ENCODE results near the gene SPTBN4. TPM values are rescaled to one million over a fixed set of nuclear protein-coding genes. Genes with fewer than 3 reads are reported as not detected.
"Not testable (repeated sequence)": the region's sequence is repeated elsewhere in the genome, so short reads cannot be mapped to it uniquely, and the experiment has no call there.

SPTBN4 gene
- total RNA-seq, 4 donors from 2014 or later: 0.30 to 1.2 (median 0.71) TPM

DNA sequence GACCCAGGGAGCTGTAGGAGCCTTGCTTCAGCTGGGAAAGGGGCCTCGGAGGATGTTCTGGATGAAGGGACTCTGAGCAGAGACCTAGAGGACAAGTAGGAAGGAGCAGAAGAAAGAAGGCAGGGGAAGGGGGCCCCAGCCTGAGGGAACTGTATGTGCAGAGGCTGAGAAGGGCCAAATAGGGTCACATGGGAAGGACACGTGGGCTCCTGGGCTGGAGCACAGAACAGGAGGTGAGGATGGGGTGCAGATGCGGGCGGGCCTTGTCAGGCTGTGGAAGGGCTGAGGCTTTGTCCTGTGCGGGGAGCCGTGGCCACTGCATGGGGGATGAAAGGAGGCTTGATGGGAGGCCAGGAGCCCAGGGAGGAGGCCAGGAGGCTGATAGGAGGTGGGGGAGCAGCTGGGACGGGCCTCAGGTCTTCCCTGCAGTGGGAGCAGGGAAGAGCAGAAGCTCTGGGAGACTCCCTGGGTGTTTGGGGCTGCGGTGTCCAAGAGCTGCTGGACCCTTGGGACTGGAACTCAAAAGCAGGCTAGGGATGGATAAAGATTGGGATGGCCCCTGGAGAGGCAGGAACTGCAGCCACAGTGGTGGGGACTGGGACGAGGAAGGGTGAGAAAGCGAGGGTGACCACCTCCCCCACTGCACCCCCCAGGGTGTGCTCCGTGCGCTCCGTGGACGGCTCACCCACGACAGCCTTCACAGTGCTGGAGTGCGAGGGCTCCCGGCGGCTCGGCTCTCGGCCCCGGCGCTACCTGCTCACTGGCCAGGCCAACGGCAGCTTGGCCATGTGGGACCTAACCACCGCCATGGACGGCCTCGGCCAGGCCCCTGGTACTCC, 123.0 kb downstream of the SPTBN4 start:
- Histone ChIP-seq H3K4me1 (peaks cover 2% of the 10 kb centered on the region), H3K27ac (no peak overlapping the region), H3K9me3 (no peaks in the 10 kb centered on the region), H3K4me3 (no peak overlapping the region), H3K36me3 (peaks cover 17% of the 10 kb centered on the region), H3K27me3 (no peaks in the 10 kb centered on the region)
- no peak for DNase-seq (ENCODE audit: low spot score in 2 of 2)
- no peak for TF ChIP-seq EP300 (IDR thresholded peaks at IDR 0.05)
- TF ChIP-seq POLR2A (IDR thresholded peaks at IDR 0.05): no peak
- TF ChIP-seq, protein P1, sequence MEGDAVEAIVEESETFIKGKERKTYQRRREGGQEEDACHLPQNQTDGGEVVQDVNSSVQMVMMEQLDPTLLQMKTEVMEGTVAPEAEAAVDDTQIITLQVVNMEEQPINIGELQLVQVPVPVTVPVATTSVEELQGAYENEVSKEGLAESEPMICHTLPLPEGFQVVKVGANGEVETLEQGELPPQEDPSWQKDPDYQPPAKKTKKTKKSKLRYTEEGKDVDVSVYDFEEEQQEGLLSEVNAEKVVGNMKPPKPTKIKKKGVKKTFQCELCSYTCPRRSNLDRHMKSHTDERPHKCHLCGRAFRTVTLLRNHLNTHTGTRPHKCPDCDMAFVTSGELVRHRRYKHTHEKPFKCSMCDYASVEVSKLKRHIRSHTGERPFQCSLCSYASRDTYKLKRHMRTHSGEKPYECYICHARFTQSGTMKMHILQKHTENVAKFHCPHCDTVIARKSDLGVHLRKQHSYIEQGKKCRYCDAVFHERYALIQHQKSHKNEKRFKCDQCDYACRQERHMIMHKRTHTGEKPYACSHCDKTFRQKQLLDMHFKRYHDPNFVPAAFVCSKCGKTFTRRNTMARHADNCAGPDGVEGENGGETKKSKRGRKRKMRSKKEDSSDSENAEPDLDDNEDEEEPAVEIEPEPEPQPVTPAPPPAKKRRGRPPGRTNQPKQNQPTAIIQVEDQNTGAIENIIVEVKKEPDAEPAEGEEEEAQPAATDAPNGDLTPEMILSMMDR (IDR thresholded peaks at IDR 0.05): no peak
- no peak for TF ChIP-seq POLR2AphosphoS5 (IDR thresholded peaks at IDR 0.05)
- WGBS: 87% methylated on average over 26 of the region's 26 CpGs

DNA sequence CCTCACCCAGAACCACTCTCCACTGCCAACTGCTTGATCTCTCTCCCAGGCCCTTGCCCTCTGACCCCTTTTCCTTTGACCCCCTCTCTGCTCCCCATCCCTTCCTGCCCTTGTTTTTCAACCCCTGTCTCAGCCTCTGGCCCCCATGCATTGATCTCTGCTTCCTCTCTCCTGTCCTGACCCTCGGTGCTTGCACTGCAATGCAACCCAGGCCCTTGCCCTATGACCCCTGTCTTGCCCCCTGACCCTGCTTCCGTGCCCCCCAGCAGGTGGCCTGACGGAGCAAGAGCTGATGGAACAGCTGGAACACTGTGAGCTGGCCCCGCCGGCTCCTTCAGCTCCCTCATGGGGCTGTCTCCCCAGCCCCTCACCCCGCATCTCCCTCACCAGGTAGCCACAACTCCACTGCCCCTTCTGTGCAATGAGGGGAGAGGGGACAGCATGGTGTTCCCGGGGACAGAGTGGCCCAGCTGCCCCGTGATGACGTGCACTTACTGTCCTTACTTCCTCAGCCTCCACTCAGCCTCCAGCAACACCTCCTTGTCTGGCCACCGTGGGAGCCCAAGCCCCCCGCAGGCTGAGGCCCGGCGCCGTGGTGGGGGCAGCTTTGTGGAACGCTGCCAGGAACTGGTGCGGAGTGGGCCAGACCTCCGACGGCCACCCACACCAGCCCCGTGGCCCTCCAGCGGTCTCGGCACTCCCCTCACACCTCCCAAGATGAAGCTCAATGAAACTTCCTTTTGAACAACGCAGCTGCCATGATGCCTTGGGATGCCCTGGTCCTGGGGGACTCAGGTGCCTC, 123.9 kb downstream of the SPTBN4 start:
- no peak overlapping the region for H3K27ac ChIP-seq
- 88% methylated on average over 21 of the region's 22 CpGs for WGBS
- H3K36me3 ChIP-seq: peaks cover 17% of the 10 kb centered on the region
- TF ChIP-seq EP300 (IDR thresholded peaks at IDR 0.05) (no peak), POLR2AphosphoS5 (IDR thresholded peaks at IDR 0.05) (no peak), POLR2A (IDR thresholded peaks at IDR 0.05) (no peak)
- TF ChIP-seq, protein P1 (IDR thresholded peaks at IDR 0.05): no peak
- no peak for DNase-seq (ENCODE audit: low spot score in 2 of 2)
- peaks cover 3% of the 10 kb centered on the region for H3K4me1 ChIP-seq
- H3K9me3 ChIP-seq: no peaks in the 10 kb centered on the region
- H3K4me3 ChIP-seq: no peak overlapping the region
- no peaks in the 10 kb centered on the region for H3K27me3 ChIP-seq

DNA sequence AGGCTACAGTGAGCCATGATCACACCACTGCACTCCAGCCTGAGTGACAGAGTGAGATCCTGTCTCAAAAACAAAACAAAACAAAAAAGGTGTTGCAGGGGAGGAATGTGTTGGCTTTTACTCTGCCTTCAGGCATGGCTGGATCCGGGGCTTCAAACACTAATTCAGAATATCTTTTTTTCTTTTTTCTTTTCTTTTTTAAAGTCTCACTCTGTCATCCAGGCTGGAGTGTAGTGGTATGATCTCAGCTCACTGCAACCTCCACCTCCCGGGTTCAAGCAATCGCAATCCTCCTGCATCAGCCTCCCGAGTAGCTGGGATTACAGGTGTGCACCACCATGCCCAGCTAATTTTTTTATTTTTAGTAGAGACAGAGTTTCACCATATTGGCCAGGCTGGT, 124.9 kb downstream of the SPTBN4 start:
- DNase-seq (ENCODE audit: low spot score in 2 of 2); H3K4me1 ChIP-seq; H3K9me3 ChIP-seq; H3K4me3 ChIP-seq; H3K27ac ChIP-seq; H3K27me3 ChIP-seq: not testable (repeated sequence)
- peaks cover 13% of the 10 kb centered on the region for H3K36me3 ChIP-seq
- WGBS: 88% methylated on average over 4 of the region's 4 CpGs

DNA sequence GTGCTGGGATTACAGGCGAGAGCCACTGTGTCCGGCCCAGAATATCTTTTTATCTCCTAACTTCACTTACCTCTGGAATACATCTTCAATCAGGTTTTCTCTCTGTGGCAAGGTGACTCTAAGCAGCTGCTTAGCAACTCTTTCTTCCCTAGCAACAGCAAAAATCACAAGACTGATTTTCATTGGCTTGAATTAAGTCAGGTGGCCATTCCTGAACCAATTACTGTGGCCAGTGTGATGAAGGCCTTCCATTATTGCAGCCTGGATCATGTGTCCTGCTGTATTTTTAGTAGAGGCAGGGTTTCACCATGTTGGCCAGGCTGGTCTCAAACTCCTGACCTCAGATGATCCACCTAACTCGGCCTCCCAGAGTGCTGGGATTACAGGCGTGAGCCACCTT, 125.4 kb downstream of the SPTBN4 start:
- TF ChIP-seq, protein P1 (IDR thresholded peaks at IDR 0.05): no peak
- TF ChIP-seq POLR2AphosphoS5 (IDR thresholded peaks at IDR 0.05): no peak
- no peak for TF ChIP-seq EP300 (IDR thresholded peaks at IDR 0.05)
- TF ChIP-seq POLR2A (IDR thresholded peaks at IDR 0.05): no peak
- Histone ChIP-seq H3K27me3 (peaks cover 10% of the 10 kb centered on the region), H3K9me3 (no peaks in the 10 kb centered on the region), H3K27ac (no peak overlapping the region), H3K36me3 (peaks cover 8% of the 10 kb centered on the region), H3K4me3 (no peak overlapping the region), H3K4me1 (peaks cover 9% of the 10 kb centered on the region)
- DNase-seq (ENCODE audit: low spot score in 2 of 2): no peak
- 96% methylated on average over 4 of the region's 4 CpGs for WGBS

DNA sequence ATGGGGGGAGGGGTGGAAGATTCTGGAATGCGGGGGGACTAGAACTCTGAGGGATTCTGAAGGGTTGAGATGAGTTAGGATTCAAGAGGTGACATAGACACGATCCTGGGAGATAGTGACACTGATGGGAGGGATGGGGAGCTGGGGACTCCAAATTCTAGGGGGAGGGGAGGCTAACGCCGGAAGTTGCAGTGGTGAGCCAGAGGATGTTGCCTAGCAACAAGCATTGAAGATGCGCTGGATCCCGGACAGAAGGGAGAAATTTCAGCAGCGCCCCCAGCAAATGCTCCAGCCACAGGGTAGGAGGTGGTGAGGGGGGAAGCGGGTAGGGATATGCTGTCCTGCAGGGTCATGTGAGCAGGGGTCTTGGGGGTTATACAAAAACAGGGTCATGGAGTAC, 127.5 kb downstream of the SPTBN4 start:
- peaks cover 24% of the 10 kb centered on the region for H3K27me3 ChIP-seq
- 33% methylated on average over 8 of the region's 8 CpGs for WGBS
- H3K36me3 ChIP-seq: no peaks in the 10 kb centered on the region
- H3K9me3 ChIP-seq: no peaks in the 10 kb centered on the region
- no peak for DNase-seq (ENCODE audit: low spot score in 2 of 2)
- no peak overlapping the region for H3K27ac ChIP-seq
- TF ChIP-seq EP300 (IDR thresholded peaks at IDR 0.05) (no peak), POLR2AphosphoS5 (IDR thresholded peaks at IDR 0.05) (no peak), POLR2A (IDR thresholded peaks at IDR 0.05) (no peak)
- TF ChIP-seq, protein P1 (IDR thresholded peaks at IDR 0.05): no peak
- H3K4me1 ChIP-seq: peaks cover 30% of the 10 kb centered on the region
- H3K4me3 ChIP-seq: no peak overlapping the region
